MCF 10A (cell line): ENCODE results near the gene PCDHGB6. TPM values are rescaled to one million over a fixed set of nuclear protein-coding genes. Genes with fewer than 3 reads are reported as not detected.
"Not testable (repeated sequence)": the region's sequence is repeated elsewhere in the genome, so short reads cannot be mapped to it uniquely, and the experiment has no call there.

Experiments used
- BruUV-seq: library from RNA; stranded (reverse); fragments of 400-500 nt; replicated peaks from 2 replicates; lab custom pipeline; 2021; lab: Mats Ljungman, UMichigan
- CTCF ChIA-PET: fragments of 300-600 bp; sonication (Branson Sonifier 250); formaldehyde crosslinking; extraction: SDS; loops from one replicate; lab custom pipeline; 2021; ENCODE audit warnings: antibody characterized with exemption, inconsistent platforms; lab: Yijun Ruan, JAX
- POLR2A ChIA-PET: fragments of 300-600, 350-650 bp; sonication (Branson Sonifier 250); formaldehyde crosslinking; extraction: SDS; loops from one replicate; lab custom pipeline; 2020; ENCODE audit warnings: antibody characterized with exemption, inconsistent platforms; lab: Yijun Ruan, JAX
- DNase-seq: peaks from one replicate; pipeline ENCODE4 v3.0.0-alpha.2; 2018; ENCODE audit not compliant: unreplicated experiment
- H3K27ac Mint-ChIP-seq: one replicate; pipeline ENCODE4 v1.8.0; 2022; ENCODE audit warnings: mild to moderate bottlenecking, low read depth, mixed read lengths; ENCODE audit not compliant: unreplicated experiment
- H3K27me3 Mint-ChIP-seq: one replicate; pipeline ENCODE4 v1.8.0; 2022; ENCODE audit warnings: mixed read lengths; ENCODE audit not compliant: insufficient read depth, unreplicated experiment
- H3K36me3 Mint-ChIP-seq: one replicate; pipeline ENCODE4 v1.8.0; 2022; ENCODE audit warnings: mild to moderate bottlenecking, moderate library complexity, mixed read lengths; ENCODE audit not compliant: insufficient read depth, unreplicated experiment
- H3K4me1 Mint-ChIP-seq: one replicate; pipeline ENCODE4 v1.8.0; 2022; ENCODE audit warnings: mixed read lengths; ENCODE audit not compliant: insufficient read depth, unreplicated experiment
- H3K4me3 Mint-ChIP-seq: one replicate; pipeline ENCODE4 v1.8.0; 2022; ENCODE audit warnings: mild to moderate bottlenecking, moderate library complexity, mixed read lengths; ENCODE audit not compliant: unreplicated experiment
- H3K9me3 Mint-ChIP-seq: one replicate; pipeline ENCODE4 v1.8.0; 2022; ENCODE audit warnings: mixed read lengths; ENCODE audit not compliant: unreplicated experiment
- CTCF ChIP-seq: fragments of 200-600 bp; IDR thresholded peaks from one replicate; pipeline ENCODE4 v1.8.0; 2022; ENCODE audit warnings: antibody characterized with exemption, mild to moderate bottlenecking; ENCODE audit not compliant: unreplicated experiment
- intact Hi-C: fragments of 100-400 bp; cut with micrococcal nuclease; formaldehyde crosslinking; loops from 2 replicates; pipeline ENCODE4 v1.14.1; 2022
- total RNA-seq: library from RNA; stranded (reverse); gene quantifications from 2 replicates; pipeline ENCODE4 v1.2.3, GENCODE V29; 2022

The PCDHGB6 gene
- total RNA-seq, 1 experiment from 2014 or later: 0.68 TPM

- DNase-seq: no peak
These were observed 20.1 kb downstream of the PCDHGB6 start for GRCh38 chr5:141427783-141428426.

GRCh38 chr5:141430332-141431113, 22.7 kb downstream of the PCDHGB6 start, which contains the start of gene PCDHGA12:
PCDHGA12 (plus strand) TSS chr5:141430507; CDS start chr5:141430760, 253 bp downstream.
- H3K27me3 Mint-ChIP-seq: no peaks in the 10 kb centered on the region
- CTCF ChIA-PET: interaction anchor here (0.5 to 1.4 kb wide), 9 partner anchors 8 to 244 kb away, joined by 3 to 9 read pairs (median 3); partner anchors contain the start of genes PCDHGA11, PCDHGB7 and PCDHGC3
- peak within 1 kb of the TSS; percentile 19 for H3K4me3 Mint-ChIP-seq
- DNase-seq: peak; percentile 89
- intact Hi-C loops: loop anchor here (1.0 kb wide), 1 partner anchor 94 kb away; no protein-coding TSS in a partner anchor
- H3K4me1 Mint-ChIP-seq: no peaks in the 10 kb centered on the region
- no peaks in the 10 kb centered on the region for H3K36me3 Mint-ChIP-seq
- no peak within 1 kb of the TSS for H3K27ac Mint-ChIP-seq
- POLR2A ChIA-PET: interaction anchor here (0.7 to 1.0 kb wide), 3 partner anchors 9 to 46 kb away, joined by 3 read pairs; no protein-coding TSS in a partner anchor
- BruUV-seq: no TSS peak
- peaks cover 58% of the 10 kb centered on the region for H3K9me3 Mint-ChIP-seq
- TF ChIP-seq CTCF: peak; percentile 30

More at GRCh38 chr5:141427783-141428426, 20.1 kb downstream of the PCDHGB6 start:
- Mint-ChIP-seq H3K4me3 (no peak overlapping the region), H3K27ac (no peak overlapping the region), H3K4me1 (no peaks in the 10 kb centered on the region), H3K36me3 (no peaks in the 10 kb centered on the region), H3K27me3 (no peaks in the 10 kb centered on the region), H3K9me3 (peaks cover 45% of the 10 kb centered on the region)
- ChIA-PET CTCF (no interaction called here), POLR2A (interaction anchor here (1.2 kb wide), 1 partner anchor 10 kb away, joined by 4 read pairs; no protein-coding TSS in a partner anchor)
- TF ChIP-seq CTCF: no peak
- no TSS peak for BruUV-seq
- intact Hi-C loops: no loop called here

GRCh38 chr5:141431286-141431685, 23.5 kb downstream of the PCDHGB6 start:
- CTCF ChIA-PET: interaction anchor here (0.5 to 1.4 kb wide), 5 partner anchors 8 to 208 kb away, joined by 3 to 4 read pairs (median 3); no protein-coding TSS in a partner anchor
- no peaks in the 10 kb centered on the region for H3K4me1 Mint-ChIP-seq
- BruUV-seq: no TSS peak
- no peak overlapping the region for H3K4me3 Mint-ChIP-seq
- H3K9me3 Mint-ChIP-seq: peaks cover 52% of the 10 kb centered on the region
- H3K27ac Mint-ChIP-seq: no peak overlapping the region
- no peaks in the 10 kb centered on the region for H3K36me3 Mint-ChIP-seq
- intact Hi-C loops: no loop called here
- H3K27me3 Mint-ChIP-seq: no peaks in the 10 kb centered on the region
- no peak for DNase-seq
- POLR2A ChIA-PET: no interaction called here
- no peak for TF ChIP-seq CTCF

- H3K4me3 Mint-ChIP-seq, H3K36me3 Mint-ChIP-seq, POLR2A ChIA-PET, DNase-seq, BruUV-seq, H3K27me3 Mint-ChIP-seq, intact Hi-C loops, H3K4me1 Mint-ChIP-seq, H3K27ac Mint-ChIP-seq: not testable (repeated sequence)
- peaks cover 42% of the 10 kb centered on the region for H3K9me3 Mint-ChIP-seq
- CTCF ChIA-PET: interaction anchor here (0.7 kb wide), 2 partner anchors 19 to 48 kb away, joined by 3 read pairs; no protein-coding TSS in a partner anchor
These were observed 24.5 kb downstream of the PCDHGB6 start for GRCh38 chr5:141432308-141432707.

GRCh38 chr5:141432726-141433125, 24.9 kb downstream of the PCDHGB6 start:
- POLR2A ChIA-PET, H3K4me1 Mint-ChIP-seq, BruUV-seq, intact Hi-C loops, H3K27me3 Mint-ChIP-seq, H3K4me3 Mint-ChIP-seq, H3K27ac Mint-ChIP-seq, H3K36me3 Mint-ChIP-seq, DNase-seq: not testable (repeated sequence)
- peaks cover 42% of the 10 kb centered on the region for H3K9me3 Mint-ChIP-seq
- CTCF ChIA-PET: interaction anchor here (0.7 kb wide), 1 partner anchor 19 kb away, joined by 3 read pairs; no protein-coding TSS in a partner anchor
